Panc1 (cell line): ENCODE data around the gene CCL2. TPM values are rescaled to one million over a fixed set of nuclear protein-coding genes. Genes with fewer than 3 reads are reported as not detected.

Experiments used
- ATAC-seq: fragments of 200-7000 bp; cut with Tn5 transposase; 2 replicates; pipeline ENCODE4 v1.9.1; 2020; ENCODE audit warnings: mild to moderate bottlenecking, moderate library complexity
- BruUV-seq: library from RNA; stranded (reverse); fragments of 400-500 nt; replicated peaks from 2 replicates; lab custom pipeline; 2021; lab: Mats Ljungman, UMichigan
- CTCF ChIA-PET: fragments of 300-600 bp; sonication (Branson Sonifier 250); formaldehyde crosslinking; loops from one replicate; lab custom pipeline; 2022; ENCODE audit warnings: antibody characterized with exemption; lab: Charles Lee
- POLR2A ChIA-PET: fragments of 300-600 bp; sonication (Branson Sonifier 250); formaldehyde crosslinking; loops from one replicate; lab custom pipeline; 2022; ENCODE audit warnings: antibody characterized with exemption; lab: Charles Lee
- DNase-seq: peaks from one replicate; pipeline ENCODE4 v3.0.0-alpha.2; 2010; ENCODE audit warnings: low read depth, low spot score
- H3K27ac ChIP-seq: 2 replicates; pipeline ENCODE4 v1.5.1; 2011; ENCODE audit warnings: mild to moderate bottlenecking, low read length, inconsistent platforms
- H3K27me3 ChIP-seq: fragments of 200-500 bp; sonication (Bioruptor generic); 2 replicates; pipeline ENCODE4 v1.6.0; 2014; ENCODE audit warnings: low read length, inconsistent platforms; ENCODE audit not compliant: control insufficient read depth, insufficient read depth
- H3K36me3 ChIP-seq: fragments of 200-500 bp; sonication (Bioruptor generic); 2 replicates; pipeline ENCODE4 v1.5.1; 2014; ENCODE audit warnings: inconsistent platforms, mild to moderate bottlenecking, low read length, moderate library complexity; ENCODE audit not compliant: control insufficient read depth, insufficient read depth
- H3K4me1 ChIP-seq: 2 replicates; pipeline ENCODE4 v1.5.1; 2011; ENCODE audit warnings: inconsistent platforms, mild to moderate bottlenecking, low read length, moderate library complexity; ENCODE audit not compliant: control insufficient read depth, insufficient read depth
- H3K4me3 ChIP-seq, 2 experiments: 2 replicates each; pipeline ENCODE4 v1.5.1; 2011 to 2012; ENCODE audit warnings: low read depth in 2 of 2, low read length in 2 of 2, mild to moderate bottlenecking in 2 of 2, inconsistent platforms in 1 of 2, moderate library complexity in 1 of 2
- H3K9me3 ChIP-seq: fragments of 200-500 bp; sonication (Bioruptor generic); 2 replicates; pipeline ENCODE4 v1.5.1; 2014; ENCODE audit warnings: low read depth, mild to moderate bottlenecking, inconsistent platforms, low read length, moderate library complexity; ENCODE audit not compliant: control insufficient read depth, insufficient read depth
- CTCF ChIP-seq: fragments of 450-650 bp; IDR thresholded peaks from 2 replicates; pipeline ENCODE4 v1.5.1; 2017; ENCODE audit warnings: mild to moderate bottlenecking
- POLR2AphosphoS5 ChIP-seq: IDR thresholded peaks from 2 replicates; pipeline ENCODE4 v1.6.1; 2012; ENCODE audit warnings: mild to moderate bottlenecking, low read depth, low read length, moderate library complexity
- REST ChIP-seq, 2 experiments: IDR thresholded peaks; 2 replicates each; pipeline ENCODE4 v1.6.1; 2011 to 2012; ENCODE audit warnings: low read depth in 2 of 2, control low read depth in 1 of 2, low read length in 1 of 2, mild to moderate bottlenecking in 1 of 2, moderate library complexity in 1 of 2; ENCODE audit not compliant: insufficient read depth in 1 of 2
- SIN3A ChIP-seq: IDR thresholded peaks from 2 replicates; pipeline ENCODE4 v1.6.1; 2012; ENCODE audit warnings: low read depth, mild to moderate bottlenecking, low read length, moderate library complexity, borderline replicate concordance; ENCODE audit not compliant: insufficient read depth
- TCF7L2 ChIP-seq: IDR thresholded peaks from 2 replicates; pipeline ENCODE4 v1.6.1; 2011; ENCODE audit warnings: mild to moderate bottlenecking, low read depth, low read length, inconsistent platforms
- in situ Hi-C: cut with HindIII; loops from 2 replicates; pipeline ENCODE4 v1.10.0; 2016; ENCODE audit warnings: low sequenced_read_pairs, low pct_unique_long_range_greater_than_20kb
- intact Hi-C: fragments of 100-400 bp; cut with micrococcal nuclease; formaldehyde crosslinking; loops from one replicate; pipeline ENCODE4 v1.10.0; 2022; ENCODE audit not compliant: unreplicated experiment
- total RNA-seq: library from RNA; stranded (reverse); gene quantifications from one replicate; pipeline ENCODE4 v1.2.1, GENCODE V29; 2021; ENCODE audit not compliant: unreplicated experiment

CCL2 gene
- total RNA-seq, 1 experiment from 2014 or later = 513 TPM

GRCh38 chr17:34243364-34244320, 11.4 kb upstream of the CCL2 start:
- Histone ChIP-seq H3K36me3 (no peaks in the 10 kb centered on the region), H3K4me3 (no peak overlapping the region), H3K9me3 (no peaks in the 10 kb centered on the region), H3K27me3 (no peaks in the 10 kb centered on the region), H3K27ac (peak overlapping the region; percentile 68), H3K4me1 (peaks cover 27% of the 10 kb centered on the region)
- DNase-seq (no peak), ATAC-seq (no peak)
- in situ Hi-C loops = no loop called here
- ChIA-PET POLR2A (no interaction called here), CTCF (no interaction called here)
- TF ChIP-seq REST (IDR thresholded peaks at IDR 0.05; ENCODE audit: insufficient read depth in 1 of 2, low read depth in 2 of 2, low read length in 1 of 2) (peak in 1 of 2 experiments; percentile 52; a peak in 1 of 4 replicates), SIN3A (no peak)
- no TSS peak for BruUV-seq
- intact Hi-C loops = no loop called here

- CTCF ChIA-PET = no interaction called here
- H3K4me1 ChIP-seq = peaks cover 36% of the 10 kb centered on the region
- H3K27me3 ChIP-seq = no peaks in the 10 kb centered on the region
- ATAC-seq (no peak), DNase-seq (no peak)
- H3K36me3 ChIP-seq = no peaks in the 10 kb centered on the region
- in situ Hi-C loops = no loop called here
- H3K27ac ChIP-seq = peak overlapping the region; percentile 98
- no peak overlapping the region for H3K4me3 ChIP-seq
- no peaks in the 10 kb centered on the region for H3K9me3 ChIP-seq
- no TSS peak for BruUV-seq
- TF ChIP-seq POLR2AphosphoS5 = no peak
- intact Hi-C loops = no loop called here
- POLR2A ChIA-PET = no interaction called here
These were observed 9.7 kb upstream of the CCL2 start for GRCh38 chr17:34245351-34245905.

GRCh38 chr17:34246446-34246845, 8.6 kb upstream of the CCL2 start:
- BruUV-seq = no TSS peak
- in situ Hi-C loops = no loop called here
- intact Hi-C loops = no loop called here
- H3K4me3 ChIP-seq = no peak overlapping the region
- H3K4me1 ChIP-seq = peaks cover 36% of the 10 kb centered on the region
- DNase-seq (no peak), ATAC-seq (no peak)
- no peaks in the 10 kb centered on the region for H3K27me3 ChIP-seq
- no peaks in the 10 kb centered on the region for H3K9me3 ChIP-seq
- POLR2A ChIA-PET = no interaction called here
- no peaks in the 10 kb centered on the region for H3K36me3 ChIP-seq
- TF ChIP-seq SIN3A = no peak
- no peak for TF ChIP-seq CTCF
- no peak for TF ChIP-seq TCF7L2
- no peak for TF ChIP-seq POLR2AphosphoS5
- no peak for TF ChIP-seq REST (IDR thresholded peaks at IDR 0.05; ENCODE audit: insufficient read depth in 1 of 2, low read depth in 2 of 2, low read length in 1 of 2)
- CTCF ChIA-PET = no interaction called here
- H3K27ac ChIP-seq = peak overlapping the region; percentile 98; the same call in 1 of the 2 replicates
